Lower lobe of right lung (tissue), 2 donors: Measurements from ENCODE around the gene ARID1B. TPM values are rescaled to one million over a fixed set of nuclear protein-coding genes. Genes with fewer than 3 reads are reported as not detected.
A peak's percentile ranks its signal among the peaks of the same experiment; 100 is the strongest.

Experiments used
- ATAC-seq, 2 donors: fragments of 200-7000 bp; cut with Tn5 transposase; one replicate each; pipeline ENCODE4 v1.9.1; 2020 to 2022; ENCODE audit warnings: mild to moderate bottlenecking in 2 of 2, moderate library complexity in 2 of 2
- DNase-seq: peaks from one replicate; pipeline ENCODE4 v3.0.0-alpha.2; 2020
- H3K27ac ChIP-seq: fragments of 200-600 bp; one replicate; pipeline ENCODE4 v1.8.0; 2022
- H3K27me3 ChIP-seq: fragments of 200-600 bp; one replicate; pipeline ENCODE4 v1.8.0; 2022; ENCODE audit warnings: low read depth
- H3K36me3 ChIP-seq: fragments of 200-600 bp; one replicate; pipeline ENCODE4 v1.8.0; 2022; ENCODE audit warnings: mild to moderate bottlenecking
- H3K4me1 ChIP-seq: fragments of 200-600 bp; one replicate; pipeline ENCODE4 v1.8.0; 2022
- H3K4me3 ChIP-seq: fragments of 200-600 bp; one replicate; pipeline ENCODE4 v1.8.0; 2022; ENCODE audit warnings: mild to moderate bottlenecking
- H3K9me3 ChIP-seq: fragments of 200-600 bp; one replicate; pipeline ENCODE4 v1.8.0; 2022
- intact Hi-C: fragments of 100-400 bp; cut with DNase I; formaldehyde crosslinking; loops from one replicate; pipeline ENCODE4 v1.11.0; 2022
- long read RNA-seq: library from polyadenylated mRNA; unstranded; transcript quantifications from one replicate; pipeline ENCODE4 v2.0.0, GENCODE V29; 2021
- total RNA-seq: library from RNA; stranded (reverse); fragmentation: NEBNext Ultra II Directional; extraction: Animal tissue kit (Norgen Biotek cat#: 25700); gene quantifications from one replicate; pipeline ENCODE4 v1.2.1, GENCODE V29; 2021
- TF ChIP-seq, protein P1 (sequence below): fragments of 200-600 bp; IDR thresholded peaks from one replicate; pipeline ENCODE4 v1.8.0; 2022; ENCODE audit warnings: antibody characterized with exemption, mild to moderate bottlenecking
- donor health status: DM: no; HTN: yes; CAD: no; lungs with severe emphysema.

ARID1B gene
- total RNA-seq: 95.5 TPM
- long read RNA-seq, full-length matches to known transcripts: 37 of 96 reads
- long read RNA-seq, partial matches to known transcripts: 29 of 96 reads
- long read RNA-seq, other reads (novel, unspliced or antisense): 30 of 96 reads

DNA sequence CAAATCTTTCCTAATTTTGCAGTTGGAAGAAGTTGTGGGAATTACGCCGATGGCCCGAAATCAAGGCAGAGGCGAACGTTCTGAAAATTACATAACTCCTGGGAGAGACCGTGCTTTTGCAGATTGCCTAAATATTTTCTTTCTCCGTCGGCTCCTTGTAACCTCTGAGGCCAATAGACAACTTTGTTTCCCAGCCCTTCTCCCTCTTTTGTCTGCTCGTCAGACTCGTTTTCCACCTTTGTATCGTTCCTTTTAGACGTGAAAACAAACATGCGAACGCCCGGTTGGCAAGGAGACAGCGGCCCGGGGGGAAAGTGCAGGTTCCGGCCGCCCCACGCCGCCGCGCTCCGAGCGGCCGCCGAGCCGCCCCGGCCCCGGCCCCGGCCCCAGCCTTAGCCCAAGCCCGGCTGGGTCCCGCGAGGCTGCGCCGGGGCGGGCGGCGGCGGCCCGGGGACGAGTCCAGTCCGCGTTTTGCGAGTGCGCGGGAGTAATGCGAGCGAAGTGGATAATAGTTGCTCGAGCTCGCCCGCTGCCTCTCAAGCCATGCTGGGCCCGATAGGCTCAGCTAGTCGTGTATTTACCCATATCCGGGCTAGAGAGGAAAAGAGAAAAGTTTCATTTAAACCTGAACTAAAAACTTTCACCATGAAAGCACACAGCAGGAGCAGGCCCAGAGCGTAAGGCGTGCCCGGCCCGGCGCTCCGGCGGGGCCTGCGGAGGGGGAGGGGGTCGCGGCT, at the start of gene ARID1B:
Gene ARID1B, plus strand, starts transcription at position 539 of the 737 bp plus-strand sequence. CDS start 303 bp downstream, outside the sequence.
- ATAC-seq: peak; percentile 82 to 90
- intact Hi-C loops: no loop called here

DNA sequence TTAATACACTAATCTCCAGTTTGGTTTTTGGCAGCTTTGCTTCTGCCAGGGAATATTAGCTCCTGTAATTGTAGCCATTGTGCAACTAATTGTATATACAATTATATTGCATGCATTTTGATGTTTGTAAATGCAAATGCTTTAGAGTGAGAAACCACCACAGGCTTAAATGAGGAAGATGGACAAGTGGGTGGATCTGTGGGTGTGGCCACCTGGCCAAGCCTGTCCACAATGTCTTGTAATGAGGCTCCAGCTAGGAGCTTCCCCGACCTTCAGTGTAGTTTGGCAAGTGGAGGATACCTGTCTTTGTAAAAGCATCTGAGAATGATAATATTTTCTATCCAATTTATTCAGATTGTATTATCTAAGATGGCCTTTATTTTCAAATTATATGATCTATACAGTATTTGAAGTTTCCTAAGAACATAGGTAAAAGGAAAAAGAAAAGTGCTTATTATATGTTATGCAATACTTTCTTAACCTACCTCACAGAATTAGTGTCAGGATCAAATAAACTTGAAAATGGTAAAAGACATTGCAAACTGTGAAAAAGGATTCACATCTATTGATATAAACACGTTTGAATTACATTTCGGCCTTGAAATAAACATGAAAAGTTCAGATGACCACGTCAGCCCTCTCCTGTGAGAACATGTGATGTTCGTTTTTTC, 49.3 kb upstream of the ARID1B start:
- DNase-seq (no peak), ATAC-seq (no peak)
- intact Hi-C loops: no loop called here
- TF ChIP-seq, protein P1, sequence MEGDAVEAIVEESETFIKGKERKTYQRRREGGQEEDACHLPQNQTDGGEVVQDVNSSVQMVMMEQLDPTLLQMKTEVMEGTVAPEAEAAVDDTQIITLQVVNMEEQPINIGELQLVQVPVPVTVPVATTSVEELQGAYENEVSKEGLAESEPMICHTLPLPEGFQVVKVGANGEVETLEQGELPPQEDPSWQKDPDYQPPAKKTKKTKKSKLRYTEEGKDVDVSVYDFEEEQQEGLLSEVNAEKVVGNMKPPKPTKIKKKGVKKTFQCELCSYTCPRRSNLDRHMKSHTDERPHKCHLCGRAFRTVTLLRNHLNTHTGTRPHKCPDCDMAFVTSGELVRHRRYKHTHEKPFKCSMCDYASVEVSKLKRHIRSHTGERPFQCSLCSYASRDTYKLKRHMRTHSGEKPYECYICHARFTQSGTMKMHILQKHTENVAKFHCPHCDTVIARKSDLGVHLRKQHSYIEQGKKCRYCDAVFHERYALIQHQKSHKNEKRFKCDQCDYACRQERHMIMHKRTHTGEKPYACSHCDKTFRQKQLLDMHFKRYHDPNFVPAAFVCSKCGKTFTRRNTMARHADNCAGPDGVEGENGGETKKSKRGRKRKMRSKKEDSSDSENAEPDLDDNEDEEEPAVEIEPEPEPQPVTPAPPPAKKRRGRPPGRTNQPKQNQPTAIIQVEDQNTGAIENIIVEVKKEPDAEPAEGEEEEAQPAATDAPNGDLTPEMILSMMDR: no peak
- Histone ChIP-seq H3K27me3 (no peaks in the 10 kb centered on the region), H3K36me3 (no peaks in the 10 kb centered on the region), H3K4me1 (no peaks in the 10 kb centered on the region), H3K4me3 (no peak overlapping the region), H3K9me3 (no peaks in the 10 kb centered on the region), H3K27ac (no peak overlapping the region)

More for the DNA sequence above, at the start of gene ARID1B:
- Histone ChIP-seq H3K36me3 (no peaks in the 10 kb centered on the region), H3K4me3 (peak within 1 kb of the TSS; percentile 71), H3K4me1 (peaks cover 40% of the 10 kb centered on the region), H3K27ac (peak within 1 kb of the TSS; percentile 94), H3K9me3 (no peaks in the 10 kb centered on the region), H3K27me3 (no peaks in the 10 kb centered on the region)
- peak; percentile 91 for DNase-seq
- TF ChIP-seq, protein P1: no peak

DNA sequence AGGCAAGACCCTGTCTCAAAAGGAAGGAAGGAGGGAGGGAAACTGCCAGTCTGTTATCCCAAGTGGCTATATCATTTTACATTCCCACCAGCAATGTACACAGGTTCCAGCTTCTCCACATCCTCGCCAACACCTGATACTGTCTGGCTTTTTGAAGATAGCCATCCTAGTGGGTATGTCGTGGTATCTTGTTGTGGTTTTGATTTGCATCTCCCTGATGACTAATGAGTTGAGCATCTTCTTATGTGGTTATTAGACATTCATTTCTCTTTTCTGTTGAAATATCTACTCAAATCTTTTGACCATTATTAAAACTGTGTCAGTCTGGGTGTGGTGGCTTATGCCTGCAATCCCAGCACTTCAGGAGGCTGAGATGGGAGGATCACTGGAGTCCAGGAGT, 47.9 kb upstream of the ARID1B start:
- ATAC-seq (no peak), DNase-seq (no peak)
- no peaks in the 10 kb centered on the region for H3K4me1 ChIP-seq
- no peaks in the 10 kb centered on the region for H3K27me3 ChIP-seq
- H3K36me3 ChIP-seq: no peaks in the 10 kb centered on the region
- H3K27ac ChIP-seq: no peak overlapping the region
- TF ChIP-seq, protein P1: no peak
- intact Hi-C loops: no loop called here
- H3K4me3 ChIP-seq: no peak overlapping the region
- no peaks in the 10 kb centered on the region for H3K9me3 ChIP-seq

DNA sequence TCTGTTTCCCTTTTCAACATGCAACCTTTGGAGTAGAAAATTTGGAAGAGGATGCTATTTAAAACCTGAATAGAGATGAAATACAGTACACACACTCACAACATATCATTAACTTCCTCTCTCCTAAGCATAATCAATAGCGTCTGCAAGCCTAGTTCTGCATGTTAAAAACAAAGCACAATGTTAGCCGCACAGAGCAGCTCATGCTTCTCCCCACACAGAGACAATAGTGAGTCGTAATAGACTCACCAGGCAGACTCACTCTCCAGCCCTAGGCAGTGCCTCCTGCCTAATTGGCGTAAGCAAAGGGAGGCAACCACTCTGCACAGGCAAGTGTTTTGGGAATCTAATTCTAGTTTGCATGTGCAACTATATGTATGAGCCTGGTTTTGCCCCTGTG, 45.8 kb upstream of the ARID1B start:
- Histone ChIP-seq H3K9me3 (no peaks in the 10 kb centered on the region), H3K4me1 (no peaks in the 10 kb centered on the region), H3K27ac (no peak overlapping the region), H3K27me3 (no peaks in the 10 kb centered on the region), H3K36me3 (no peaks in the 10 kb centered on the region), H3K4me3 (no peak overlapping the region)
- DNase-seq (no peak), ATAC-seq (no peak)
- intact Hi-C loops: no loop called here
- TF ChIP-seq, protein P1: no peak

DNA sequence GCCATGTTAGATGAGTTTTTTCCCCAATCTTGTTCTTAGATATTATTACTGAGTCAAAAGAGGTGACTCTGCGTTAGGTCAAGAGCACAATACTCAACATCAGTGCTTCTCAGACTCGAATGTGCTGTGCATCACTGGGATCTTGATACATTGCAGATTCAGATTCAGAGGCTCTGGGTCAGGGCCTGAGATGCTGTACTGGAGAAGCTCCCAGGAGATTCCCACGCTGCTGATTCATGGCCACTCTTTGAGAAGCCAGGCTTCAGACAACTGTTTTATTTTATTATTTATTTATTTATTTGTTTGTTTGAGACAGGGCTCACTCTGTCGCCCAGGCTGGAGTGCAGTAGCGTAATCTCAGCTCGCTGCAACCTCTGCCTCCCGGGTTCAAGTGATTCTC, 41.4 kb upstream of the ARID1B start:
- DNase-seq (no peak), ATAC-seq (no peak)
- Histone ChIP-seq H3K4me1 (no peaks in the 10 kb centered on the region), H3K9me3 (peaks cover 11% of the 10 kb centered on the region), H3K36me3 (no peaks in the 10 kb centered on the region), H3K27me3 (no peaks in the 10 kb centered on the region), H3K4me3 (no peak overlapping the region), H3K27ac (no peak overlapping the region)
- intact Hi-C loops: no loop called here
- TF ChIP-seq, protein P1: no peak
